ENCODE data around the gene SH3RF1. TPM values are rescaled to one million over a fixed set of nuclear protein-coding genes. Genes with fewer than 3 reads are reported as not detected.

The SH3RF1 gene
- total and polyA plus RNA-seq, 10 of the 15 experiments (the other 5 are each of a cell fraction or from before 2014, with no cell fraction given) = 4.5 to 22.5 (median 10.4) TPM

DNA sequence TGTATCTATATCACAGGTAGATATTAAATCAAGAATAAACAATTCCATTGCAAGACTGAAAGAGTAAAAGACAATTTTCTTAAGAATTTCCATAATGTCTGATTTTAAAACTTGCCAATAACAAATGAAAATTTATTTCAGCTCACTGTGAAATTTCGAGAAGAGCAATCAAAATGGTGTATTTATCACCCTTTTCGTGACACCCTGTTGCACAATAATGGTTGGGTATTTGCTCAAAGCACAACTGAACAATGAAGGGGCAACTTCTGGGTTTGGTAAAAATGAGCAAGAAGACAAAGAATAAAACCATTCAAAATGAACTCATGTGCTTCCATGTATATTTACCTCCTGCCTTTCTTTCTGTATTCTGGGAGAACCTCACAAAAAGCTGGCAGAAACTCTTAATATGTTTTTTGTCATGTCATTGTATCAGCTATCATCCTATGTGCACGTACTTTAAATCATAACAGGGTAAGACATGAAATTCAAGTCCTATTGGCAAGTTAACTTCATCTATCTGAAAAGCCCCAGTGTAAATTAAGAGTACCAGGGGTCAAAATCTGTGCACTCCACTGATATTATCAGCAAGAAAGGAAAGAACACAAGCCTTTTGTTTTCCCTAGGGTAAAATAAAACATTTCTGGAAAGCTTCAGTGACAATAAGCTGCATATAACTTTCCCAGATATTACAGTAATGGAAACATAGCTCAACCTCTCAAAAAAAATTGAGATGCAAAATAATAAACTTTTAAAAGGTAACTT lies 133.8 kb downstream of the SH3RF1 start:
- H3K4me1 ChIP-seq (ENCODE audit: control insufficient read depth, insufficient read depth, low read length) = no peaks in the 10 kb centered on the region
- RAD21 ChIA-PET (ENCODE audit: unreplicated experiment) = no interaction called here

More for the DNA sequence above, 133.8 kb downstream of the SH3RF1 start:
- Histone ChIP-seq H3K27me3 (replicated peaks in 1 of 2; ENCODE audit: control insufficient read depth in 2 of 2, insufficient read depth in 2 of 2, low read length in 1 of 2) (no peaks in the 10 kb centered on the region), H2AFZ (ENCODE audit: control insufficient read depth, low read depth, low read length) (no peak overlapping the region), H3K9me3 (replicated peaks; ENCODE audit: control insufficient read depth, insufficient read depth, low read length) (no peaks in the 10 kb centered on the region; the same call in 1 of the 3 replicates), H3K79me2 (ENCODE audit: control insufficient read depth, insufficient read depth, low read length) (no peaks in the 10 kb centered on the region), H4K20me1 (ENCODE audit: control insufficient read depth, insufficient read depth) (no peaks in the 10 kb centered on the region), H3K9ac (ENCODE audit: control insufficient read depth, insufficient read depth, low read length) (no peak overlapping the region), H3K27ac (ENCODE audit: control insufficient read depth, insufficient read depth) (no peak overlapping the region), H3K4me3 (no peak overlapping the region), H3K4me2 (ENCODE audit: control insufficient read depth, insufficient read depth) (no peak overlapping the region), H3K36me3 (ENCODE audit: control insufficient read depth in 2 of 2, insufficient read depth in 2 of 2, low read length in 1 of 2) (peaks cover 11 to 17% of the 10 kb centered on the region in 2 experiments; a peak in 3 of 4 replicates)
- ChIA-PET CTCF (no interaction called here), POLR2A (no interaction called here), SMC1A (ENCODE audit: uncharacterized antibody, unreplicated experiment) (interaction anchor here (0.6 to 1.6 kb wide), 4 partner anchors 9 to 28 kb away, joined by 3 to 5 read pairs (median 3); no protein-coding TSS in a partner anchor)
- 88% methylated on average over 3 of the region's 3 CpGs for WGBS (ENCODE audit: insufficient coverage, insufficient replicate concordance, low lambda C conversion rate, missing lambda C conversion rate)
- FAIRE-seq (no peak), DNase-seq (ENCODE audit: low read depth, low spot score) (no peak), ATAC-seq (no peak)
- in situ Hi-C loops (cut with MboI) = no loop called here
- intact Hi-C loops (cut with micrococcal nuclease; ENCODE audit: unreplicated experiment) = no loop called here
- TF ChIP-seq, protein P1, sequence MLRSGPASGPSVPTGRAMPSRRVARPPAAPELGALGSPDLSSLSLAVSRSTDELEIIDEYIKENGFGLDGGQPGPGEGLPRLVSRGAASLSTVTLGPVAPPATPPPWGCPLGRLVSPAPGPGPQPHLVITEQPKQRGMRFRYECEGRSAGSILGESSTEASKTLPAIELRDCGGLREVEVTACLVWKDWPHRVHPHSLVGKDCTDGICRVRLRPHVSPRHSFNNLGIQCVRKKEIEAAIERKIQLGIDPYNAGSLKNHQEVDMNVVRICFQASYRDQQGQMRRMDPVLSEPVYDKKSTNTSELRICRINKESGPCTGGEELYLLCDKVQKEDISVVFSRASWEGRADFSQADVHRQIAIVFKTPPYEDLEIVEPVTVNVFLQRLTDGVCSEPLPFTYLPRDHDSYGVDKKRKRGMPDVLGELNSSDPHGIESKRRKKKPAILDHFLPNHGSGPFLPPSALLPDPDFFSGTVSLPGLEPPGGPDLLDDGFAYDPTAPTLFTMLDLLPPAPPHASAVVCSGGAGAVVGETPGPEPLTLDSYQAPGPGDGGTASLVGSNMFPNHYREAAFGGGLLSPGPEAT (IDR thresholded peaks at IDR 0.05; ENCODE audit: low read depth) = no peak
- TF ChIP-seq FOS (IDR thresholded peaks at IDR 0.05; ENCODE audit: borderline replicate concordance, extremely low read depth, insufficient read length) (no peak), HDGF (IDR thresholded peaks at IDR 0.05) (no peak), RELA (IDR thresholded peaks at IDR 0.05; ENCODE audit: borderline replicate concordance, partially characterized antibody) (no peak)
- TF ChIP-seq, protein P2, sequence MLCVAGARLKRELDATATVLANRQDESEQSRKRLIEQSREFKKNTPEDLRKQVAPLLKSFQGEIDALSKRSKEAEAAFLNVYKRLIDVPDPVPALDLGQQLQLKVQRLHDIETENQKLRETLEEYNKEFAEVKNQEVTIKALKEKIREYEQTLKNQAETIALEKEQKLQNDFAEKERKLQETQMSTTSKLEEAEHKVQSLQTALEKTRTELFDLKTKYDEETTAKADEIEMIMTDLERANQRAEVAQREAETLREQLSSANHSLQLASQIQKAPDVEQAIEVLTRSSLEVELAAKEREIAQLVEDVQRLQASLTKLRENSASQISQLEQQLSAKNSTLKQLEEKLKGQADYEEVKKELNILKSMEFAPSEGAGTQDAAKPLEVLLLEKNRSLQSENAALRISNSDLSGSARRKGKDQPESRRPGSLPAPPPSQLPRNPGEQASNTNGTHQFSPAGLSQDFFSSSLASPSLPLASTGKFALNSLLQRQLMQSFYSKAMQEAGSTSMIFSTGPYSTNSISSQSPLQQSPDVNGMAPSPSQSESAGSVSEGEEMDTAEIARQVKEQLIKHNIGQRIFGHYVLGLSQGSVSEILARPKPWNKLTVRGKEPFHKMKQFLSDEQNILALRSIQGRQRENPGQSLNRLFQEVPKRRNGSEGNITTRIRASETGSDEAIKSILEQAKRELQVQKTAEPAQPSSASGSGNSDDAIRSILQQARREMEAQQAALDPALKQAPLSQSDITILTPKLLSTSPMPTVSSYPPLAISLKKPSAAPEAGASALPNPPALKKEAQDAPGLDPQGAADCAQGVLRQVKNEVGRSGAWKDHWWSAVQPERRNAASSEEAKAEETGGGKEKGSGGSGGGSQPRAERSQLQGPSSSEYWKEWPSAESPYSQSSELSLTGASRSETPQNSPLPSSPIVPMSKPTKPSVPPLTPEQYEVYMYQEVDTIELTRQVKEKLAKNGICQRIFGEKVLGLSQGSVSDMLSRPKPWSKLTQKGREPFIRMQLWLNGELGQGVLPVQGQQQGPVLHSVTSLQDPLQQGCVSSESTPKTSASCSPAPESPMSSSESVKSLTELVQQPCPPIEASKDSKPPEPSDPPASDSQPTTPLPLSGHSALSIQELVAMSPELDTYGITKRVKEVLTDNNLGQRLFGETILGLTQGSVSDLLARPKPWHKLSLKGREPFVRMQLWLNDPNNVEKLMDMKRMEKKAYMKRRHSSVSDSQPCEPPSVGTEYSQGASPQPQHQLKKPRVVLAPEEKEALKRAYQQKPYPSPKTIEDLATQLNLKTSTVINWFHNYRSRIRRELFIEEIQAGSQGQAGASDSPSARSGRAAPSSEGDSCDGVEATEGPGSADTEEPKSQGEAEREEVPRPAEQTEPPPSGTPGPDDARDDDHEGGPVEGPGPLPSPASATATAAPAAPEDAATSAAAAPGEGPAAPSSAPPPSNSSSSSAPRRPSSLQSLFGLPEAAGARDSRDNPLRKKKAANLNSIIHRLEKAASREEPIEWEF (IDR thresholded peaks at IDR 0.05; ENCODE audit: insufficient replicate concordance, low read depth, low read length) = no peak
- no TSS peak for BruUV-seq (replicated peaks)

All from GM12878 (cell line).